Body of pancreas (tissue), 4 donors: ENCODE measurements around the gene SNX22.

Source experiments
- POLR2A ChIP-seq, 3 donors: fragments of 450-650 bp; IDR thresholded peaks; one replicate each; pipeline ENCODE4 v1.6.1; 2016; ENCODE audit warnings: antibody characterized with exemption in 3 of 3, mild to moderate bottlenecking in 2 of 3
- TF ChIP-seq, protein P1 (sequence below), 7 experiments: fragments of 450-650 bp in 4 of 7; fragments of 200-600 bp in 3 of 7; sonication (generic) in 3 of 7; IDR thresholded peaks; one replicate each; pipeline ENCODE4 v1.5.1; 2016 to 2019; ENCODE audit warnings: antibody characterized with exemption in 7 of 7

GRCh38 chr15:64105113-64105704 lies 46.3 kb upstream of the SNX22 start:
- TF ChIP-seq, protein P1, sequence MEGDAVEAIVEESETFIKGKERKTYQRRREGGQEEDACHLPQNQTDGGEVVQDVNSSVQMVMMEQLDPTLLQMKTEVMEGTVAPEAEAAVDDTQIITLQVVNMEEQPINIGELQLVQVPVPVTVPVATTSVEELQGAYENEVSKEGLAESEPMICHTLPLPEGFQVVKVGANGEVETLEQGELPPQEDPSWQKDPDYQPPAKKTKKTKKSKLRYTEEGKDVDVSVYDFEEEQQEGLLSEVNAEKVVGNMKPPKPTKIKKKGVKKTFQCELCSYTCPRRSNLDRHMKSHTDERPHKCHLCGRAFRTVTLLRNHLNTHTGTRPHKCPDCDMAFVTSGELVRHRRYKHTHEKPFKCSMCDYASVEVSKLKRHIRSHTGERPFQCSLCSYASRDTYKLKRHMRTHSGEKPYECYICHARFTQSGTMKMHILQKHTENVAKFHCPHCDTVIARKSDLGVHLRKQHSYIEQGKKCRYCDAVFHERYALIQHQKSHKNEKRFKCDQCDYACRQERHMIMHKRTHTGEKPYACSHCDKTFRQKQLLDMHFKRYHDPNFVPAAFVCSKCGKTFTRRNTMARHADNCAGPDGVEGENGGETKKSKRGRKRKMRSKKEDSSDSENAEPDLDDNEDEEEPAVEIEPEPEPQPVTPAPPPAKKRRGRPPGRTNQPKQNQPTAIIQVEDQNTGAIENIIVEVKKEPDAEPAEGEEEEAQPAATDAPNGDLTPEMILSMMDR (IDR thresholded peaks at IDR 0.05): no peak
- TF ChIP-seq POLR2A (IDR thresholded peaks at IDR 0.05): no peak
